Measurements from ENCODE around the gene MB.
"Not testable (repeated sequence)": the region's sequence is repeated elsewhere in the genome, so short reads cannot be mapped to it uniquely, and the experiment has no call there.

The MB gene

GRCh38 chr22:35634943-35635540, 17.9 kb upstream of the MB start:
- no peak for DNase-seq

DNA sequence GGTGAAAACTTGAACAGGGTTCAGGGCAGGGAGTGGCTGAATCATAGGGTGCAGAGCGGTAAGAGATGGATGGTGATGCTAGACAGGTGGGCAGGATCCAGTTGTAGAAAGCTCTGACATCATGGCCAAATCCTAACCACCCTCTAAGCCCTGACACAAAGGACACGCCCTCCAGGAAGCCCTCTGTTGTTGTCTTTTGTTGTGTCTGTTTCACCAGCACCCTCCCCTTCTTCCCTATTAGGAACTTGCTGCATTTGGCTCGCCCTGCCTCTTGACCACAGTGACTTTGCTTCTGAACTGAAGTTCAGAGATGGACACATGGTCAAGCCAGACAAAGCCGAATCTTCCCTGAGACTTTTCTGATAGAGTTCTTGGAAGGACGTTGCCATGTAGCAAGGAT, 16.9 kb upstream of the MB start:
- DNase-seq: no peak

GRCh38 chr22:35633520-35633919, 16.4 kb upstream of the MB start:
- no peak for DNase-seq

DNA sequence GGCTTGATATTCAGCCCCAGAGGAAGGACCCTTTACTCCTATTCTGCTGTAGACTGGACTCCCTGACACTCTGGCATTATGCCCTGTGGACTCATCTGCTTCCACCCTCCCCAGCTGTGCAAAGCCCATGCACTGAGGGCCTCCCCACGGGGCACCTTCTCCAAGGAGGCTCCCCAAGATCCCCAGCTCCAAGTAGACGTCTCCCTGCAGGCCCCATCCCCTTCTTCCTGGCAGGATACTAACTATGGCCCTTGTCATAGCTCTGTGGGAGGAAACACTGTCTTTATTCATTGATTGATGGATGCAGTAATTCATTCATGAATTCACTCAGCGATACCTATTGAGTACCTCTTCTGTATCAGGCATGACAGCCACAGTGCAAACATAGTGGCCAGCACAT, 15.8 kb upstream of the MB start:
- DNase-seq: no peak

DNA sequence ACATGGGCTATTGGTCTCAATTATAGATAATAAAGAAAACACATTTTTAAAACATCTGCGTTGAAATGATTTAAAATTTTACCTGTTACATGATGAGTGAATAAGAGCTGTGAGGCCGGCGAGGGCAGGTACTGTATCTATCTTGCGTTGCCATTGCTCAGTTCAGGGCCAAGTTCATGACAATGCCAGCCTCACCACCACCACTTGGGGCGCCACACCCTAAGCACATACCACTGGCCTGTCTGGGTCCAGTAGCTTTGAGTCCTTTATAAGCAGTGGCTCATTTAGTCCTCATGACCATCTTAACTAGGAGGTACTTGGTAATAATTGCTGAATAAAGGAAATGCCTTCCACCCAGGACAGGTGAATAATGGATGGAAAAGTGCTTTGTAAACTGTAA, 14.5 kb upstream of the MB start:
- peak; percentile 37 for DNase-seq

DNA sequence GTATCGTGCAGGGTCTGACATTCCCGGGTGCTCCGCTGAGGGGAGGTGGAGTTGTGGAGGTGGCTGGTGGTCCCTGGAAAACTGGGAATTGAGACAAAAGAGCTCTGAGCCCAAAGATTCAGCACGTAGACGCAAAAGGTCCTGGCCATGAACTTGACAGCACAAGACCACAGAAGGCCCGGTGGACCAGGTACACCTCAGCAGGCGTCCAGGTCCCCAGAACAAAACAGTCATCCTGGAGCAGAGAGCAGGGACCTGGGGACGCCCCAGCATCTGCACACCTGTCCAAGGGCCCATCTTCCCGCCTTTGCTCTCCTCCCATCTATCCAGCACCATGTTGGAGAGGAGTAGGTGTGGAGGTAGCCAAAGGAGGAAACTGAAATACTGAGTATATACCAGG, 13.8 kb upstream of the MB start:
- DNase-seq: no peak

- no peak for DNase-seq
These were observed 13.3 kb upstream of the MB start for GRCh38 chr22:35630387-35630793.

DNA sequence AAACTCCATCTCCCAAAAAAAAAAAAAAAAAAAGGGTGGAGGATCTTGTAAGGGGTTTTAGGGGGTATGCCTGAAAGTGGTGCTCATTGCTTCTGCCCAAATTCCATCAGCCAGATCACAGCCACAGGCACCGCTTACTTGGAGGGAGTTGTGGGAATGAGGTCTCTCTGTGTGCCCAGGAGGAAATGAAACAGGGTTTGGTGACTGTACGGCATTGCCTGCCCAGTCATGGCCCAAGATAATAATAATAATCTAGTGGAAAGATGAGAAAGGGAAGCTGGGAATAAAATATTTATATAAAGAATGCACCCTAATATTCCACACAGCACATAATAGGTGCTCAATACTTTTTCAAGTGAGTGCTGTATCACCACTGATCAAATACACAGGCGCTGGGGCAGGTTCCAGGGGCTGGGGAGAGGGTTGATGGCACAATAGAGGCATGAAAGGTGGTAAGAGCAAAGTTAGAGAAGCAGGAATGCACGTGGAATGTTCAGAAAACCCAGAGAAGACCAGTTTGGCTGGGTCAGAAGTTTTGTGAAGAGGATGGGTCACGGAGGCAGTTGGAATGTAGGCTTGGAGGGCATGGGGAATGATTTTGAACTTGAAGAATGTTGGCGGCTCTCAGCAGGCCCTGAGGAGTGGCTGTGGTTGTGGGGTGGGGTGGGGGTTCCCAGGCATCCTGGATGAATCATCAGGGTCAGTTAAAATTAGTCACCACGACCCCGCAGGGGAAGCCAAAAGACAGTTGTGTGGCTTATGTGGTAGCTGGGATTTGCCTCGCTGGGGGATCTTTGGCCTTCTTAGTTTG, 12.5 kb upstream of the MB start:
- peak; percentile 44 for DNase-seq

DNA sequence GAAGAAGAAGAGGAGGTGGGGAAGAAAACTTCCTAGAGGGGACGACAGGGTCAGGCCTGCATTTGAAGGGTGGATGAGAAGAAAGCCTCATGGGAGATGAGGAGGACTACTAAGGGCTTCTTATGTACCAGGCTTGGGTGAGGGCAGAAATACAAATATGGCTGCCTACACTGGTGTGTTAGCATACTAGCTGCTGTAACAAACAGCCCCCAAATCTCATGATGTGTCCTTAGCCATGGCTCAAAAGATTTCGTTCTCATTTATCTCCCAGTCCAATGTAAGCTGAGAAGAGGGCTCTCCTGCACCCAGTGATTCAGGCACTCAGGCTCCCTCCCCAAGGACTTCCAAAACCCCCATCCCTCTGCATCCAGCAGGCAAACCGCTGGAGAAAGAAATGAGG, 11.6 kb upstream of the MB start:
- DNase-seq: no peak

- DNase-seq: peak; percentile 59
These were observed 10.3 kb upstream of the MB start for GRCh38 chr22:35627267-35628041.

DNA sequence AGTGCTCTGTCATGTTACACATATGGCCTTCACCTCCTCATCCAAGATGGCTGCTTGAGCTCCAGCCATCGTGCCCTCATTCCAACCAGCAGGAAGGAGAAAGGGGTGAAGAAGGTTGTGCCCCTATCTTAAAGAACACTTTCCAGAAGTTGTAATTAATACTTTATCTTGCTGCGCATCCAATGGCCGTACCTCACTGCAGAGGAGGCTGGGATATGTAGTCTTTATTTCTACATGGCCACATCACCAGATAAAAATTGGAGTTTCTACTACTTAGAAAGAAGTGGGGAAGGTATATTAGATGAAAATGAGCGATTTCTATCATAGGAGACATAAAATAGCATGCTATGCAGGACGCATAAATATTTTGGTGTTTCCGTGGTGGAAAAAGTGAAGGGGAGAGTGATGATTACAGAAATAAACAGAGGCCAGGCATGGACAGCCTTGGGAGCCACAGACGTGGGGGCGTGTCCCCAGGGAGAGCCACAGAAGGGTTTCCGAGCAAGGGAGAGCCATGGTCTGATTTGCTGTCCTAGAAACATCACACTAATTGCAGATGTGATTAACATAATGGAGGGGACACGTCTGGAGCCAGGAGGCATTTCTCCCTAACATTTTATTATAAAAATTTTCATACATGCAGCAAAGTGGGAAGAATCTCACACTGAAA, 8.8 kb upstream of the MB start:
- DNase-seq: no peak

DNA sequence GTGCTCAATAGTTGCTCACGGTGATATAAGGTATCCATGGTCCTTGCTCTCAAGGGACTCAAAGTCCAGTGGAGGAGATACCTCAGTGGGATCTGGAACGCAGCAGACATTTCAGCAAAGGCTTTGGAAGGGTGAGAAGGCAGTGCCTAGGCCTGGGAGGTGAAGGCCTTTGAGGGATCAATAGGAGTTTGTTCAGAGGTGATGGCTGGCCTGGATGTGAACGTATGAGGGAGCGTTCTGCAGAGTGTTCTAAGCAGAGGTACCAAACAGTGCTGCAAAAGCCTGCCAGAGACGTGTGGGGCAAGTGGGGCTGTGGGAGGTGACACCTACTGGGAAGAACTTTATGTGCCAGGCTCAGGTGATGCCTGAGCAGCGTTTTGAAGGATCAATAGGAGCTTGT, 7.4 kb upstream of the MB start:
- DNase-seq: no peak

DNA sequence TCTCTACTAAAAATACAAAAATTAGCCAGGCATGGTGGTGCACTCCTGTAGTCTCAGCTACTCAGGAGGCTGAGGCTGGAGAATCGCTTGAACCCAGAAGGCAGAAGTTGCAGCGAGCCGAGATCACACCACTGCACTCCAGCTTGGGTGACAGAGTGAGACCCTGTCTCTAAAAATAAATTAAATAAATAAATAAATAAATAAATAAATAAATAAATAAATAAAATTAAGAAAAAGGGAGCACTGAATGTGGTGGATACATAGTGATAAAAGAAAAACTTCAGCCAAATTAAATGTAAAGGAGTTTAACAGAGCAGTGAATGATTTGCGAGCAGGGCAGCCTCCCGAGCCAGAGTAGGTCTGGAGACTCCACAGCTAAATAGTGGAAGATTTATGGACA, 6.8 kb upstream of the MB start:
- not testable (repeated sequence) for DNase-seq

GRCh38 chr22:35622191-35622913, 5.2 kb upstream of the MB start:
- no peak for DNase-seq

DNA sequence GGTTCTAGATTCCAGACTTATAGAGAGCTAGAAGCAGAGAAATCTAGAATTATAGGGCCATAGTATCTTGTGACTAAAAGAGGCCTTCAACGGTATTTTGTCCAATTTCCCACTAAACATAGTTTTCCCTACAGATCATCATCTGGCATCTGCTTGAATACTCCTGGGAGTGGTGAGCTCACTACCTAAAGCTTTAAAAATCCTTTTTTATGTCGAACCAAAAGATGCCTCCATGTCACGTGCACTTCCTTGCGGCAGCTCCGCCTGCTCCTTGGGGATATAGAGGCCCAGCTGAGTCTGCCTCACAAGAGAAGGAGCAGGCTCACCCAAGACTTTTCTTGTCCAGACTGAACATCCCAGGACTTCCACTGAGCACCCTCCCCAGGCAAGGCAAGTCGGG, 4.3 kb upstream of the MB start:
- DNase-seq: no peak

DNA sequence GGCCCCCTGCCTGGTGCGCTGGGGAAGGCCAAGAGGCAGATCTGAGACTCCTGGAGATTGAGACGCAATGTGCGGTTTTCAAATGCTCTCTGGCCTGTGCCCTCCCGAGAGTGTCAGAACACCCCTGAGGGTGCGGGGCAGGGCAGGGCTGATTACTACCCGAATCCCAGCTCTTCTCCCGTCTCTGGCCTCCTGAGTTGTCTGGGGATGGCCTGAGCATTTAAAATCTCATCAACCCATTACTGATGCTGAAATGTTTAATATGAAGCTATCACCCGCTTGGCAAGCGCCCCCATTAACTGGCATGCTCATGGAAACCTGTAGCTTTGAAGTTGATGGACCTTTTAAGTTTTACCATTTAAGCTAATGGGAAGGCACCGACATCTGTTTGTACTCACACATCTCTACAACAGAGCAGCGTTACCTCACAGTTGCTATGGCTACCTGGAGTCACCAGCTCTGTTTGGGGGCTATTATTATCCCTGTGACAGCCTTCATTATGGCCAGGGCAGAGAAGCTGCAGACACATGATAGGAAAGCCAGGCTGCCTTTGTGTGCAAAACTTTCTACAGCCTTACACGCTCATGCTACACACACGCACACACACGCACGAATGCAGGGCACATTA, 3.6 kb upstream of the MB start:
- no peak for DNase-seq

DNA sequence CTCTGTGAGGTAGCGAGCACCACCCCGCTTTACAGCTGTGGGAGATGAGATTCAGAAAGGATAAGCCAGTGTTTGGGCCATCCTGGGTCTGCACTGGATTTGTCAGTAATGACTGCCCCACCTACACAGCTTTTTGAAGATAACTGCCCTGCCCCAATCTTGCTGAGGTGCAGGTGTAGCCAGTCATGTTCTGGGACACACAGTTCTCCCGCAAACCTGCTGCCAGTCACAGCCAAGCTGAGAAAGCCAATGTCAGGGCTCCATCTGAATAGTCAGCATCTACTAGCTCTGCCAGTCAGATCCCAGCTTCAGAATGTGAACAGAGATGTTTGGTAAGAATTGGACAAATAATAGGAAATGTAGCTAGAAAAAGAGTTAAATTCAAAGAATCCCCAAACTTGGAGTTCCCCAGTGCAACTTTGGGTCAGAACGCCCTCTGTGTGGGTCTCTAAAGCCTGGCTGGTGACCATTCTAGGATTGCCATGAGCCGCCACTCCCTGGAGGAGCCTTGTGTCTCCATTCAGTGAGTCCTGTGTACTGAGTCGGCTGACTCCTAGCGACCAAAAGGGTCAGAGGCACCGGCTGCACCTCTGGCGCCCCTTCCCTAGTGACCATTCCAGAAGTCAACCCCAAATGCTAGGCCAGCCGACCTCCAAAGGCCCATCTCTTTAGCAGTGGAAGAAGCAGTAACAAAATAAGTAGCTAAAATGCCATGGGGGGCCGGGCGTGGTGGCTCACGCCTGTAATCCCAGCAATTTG, 2.4 kb upstream of the MB start:
- no peak for DNase-seq

GRCh38 chr22:35618427-35619223, 1.5 kb upstream of the MB start:
- no peak for DNase-seq

DNA sequence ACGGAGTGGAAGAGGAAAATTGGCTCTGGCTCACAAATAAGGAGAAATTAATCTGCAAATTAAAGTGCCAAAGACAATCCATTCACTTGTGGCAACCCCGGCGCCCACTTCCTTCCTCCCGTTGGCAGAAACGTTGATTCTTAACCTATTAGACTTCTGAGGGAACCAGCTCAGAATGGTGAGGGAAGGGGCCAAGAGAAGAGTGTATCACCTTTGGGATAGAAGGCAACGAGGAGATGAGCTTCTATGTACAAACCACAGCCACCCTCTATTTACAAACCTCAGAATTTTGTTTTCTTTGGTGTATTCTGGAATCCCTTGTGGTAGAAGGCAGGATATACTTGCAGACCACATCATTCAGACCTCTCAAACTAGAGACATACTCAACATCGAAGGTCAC, 1.1 kb downstream of the MB start:
- no peak for DNase-seq

GRCh38 chr22:35615156-35615555, 2.0 kb downstream of the MB start:
- no peak for DNase-seq

DNA sequence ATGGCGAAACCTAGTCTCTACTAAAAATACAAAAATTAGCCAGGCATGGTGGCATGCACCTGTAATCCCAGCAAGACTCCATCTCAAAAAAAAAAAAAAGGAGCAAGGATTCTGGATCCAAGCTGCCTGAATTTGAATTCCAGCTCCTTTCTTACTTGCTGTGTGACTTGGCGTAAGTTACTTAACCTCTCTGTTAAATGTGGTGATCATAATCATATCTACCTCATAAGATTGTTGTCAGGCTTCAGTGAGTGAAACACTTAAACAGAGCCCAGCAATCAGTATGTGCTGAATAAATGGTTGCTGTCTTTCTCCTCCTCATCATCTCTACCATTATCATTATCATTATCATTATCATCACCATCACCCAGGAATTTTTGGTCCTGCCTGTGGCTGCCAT, 2.7 kb downstream of the MB start:
- no peak for DNase-seq
